PC-9 (cell line): ENCODE data around the gene CCNG1. TPM values are rescaled to one million over a fixed set of nuclear protein-coding genes. Genes with fewer than 3 reads are reported as not detected.
A peak's percentile ranks its signal among the peaks of the same experiment; 100 is the strongest.

Experiments used
- BruUV-seq: library from RNA; stranded (reverse); fragments of 400-500 nt; replicated peaks from 2 replicates; lab custom pipeline; 2021; lab: Mats Ljungman, UMichigan
- CTCF ChIA-PET: fragments of 300-600 bp; sonication (Branson Sonifier 250); formaldehyde crosslinking; loops from one replicate; lab custom pipeline; 2022; ENCODE audit warnings: antibody characterized with exemption; lab: Charles Lee
- POLR2A ChIA-PET: fragments of 300-600 bp; sonication (Branson Sonifier 250); formaldehyde crosslinking; loops from one replicate; lab custom pipeline; 2022; ENCODE audit warnings: antibody characterized with exemption; ENCODE audit not compliant: unreplicated experiment; lab: Charles Lee
- DNase-seq, 2 experiments: peaks; one replicate each; pipeline versions ENCODE4 v3.0.0 to v3.0.0-alpha.2; 2015 to 2022; ENCODE audit warnings: mixed read lengths in 1 of 2
- H2AFZ ChIP-seq: fragments of 200-600 bp; sonication (generic); 2 replicates; pipeline ENCODE4 v1.8.1; 2017; ENCODE audit warnings: antibody characterized with exemption
- H3F3A ChIP-seq: fragments of 200-600 bp; sonication (generic); 2 replicates; pipeline ENCODE4 v1.8.1; 2017; ENCODE audit warnings: antibody characterized with exemption, mild to moderate bottlenecking, low read depth; ENCODE audit not compliant: insufficient read depth
- H3K27ac ChIP-seq: fragments of 200-600 bp; sonication (generic); 2 replicates; pipeline ENCODE4 v1.6.1; 2016; ENCODE audit warnings: mixed run types
- H3K27me3 ChIP-seq: fragments of 200-600 bp; sonication (generic); 2 replicates; pipeline ENCODE4 v1.6.1; 2016; ENCODE audit warnings: low read depth, mixed run types; ENCODE audit not compliant: insufficient read depth
- H3K36me3 ChIP-seq: fragments of 200-600 bp; sonication (generic); 2 replicates; pipeline ENCODE4 v1.6.1; 2016; ENCODE audit warnings: low read depth, mixed run types
- H3K4me1 ChIP-seq: fragments of 200-600 bp; sonication (generic); replicated peaks from 2 replicates; pipeline ENCODE4 v1.6.1; 2016; ENCODE audit warnings: mixed run types; ENCODE audit not compliant: insufficient read depth
- H3K4me2 ChIP-seq: fragments of 200-600 bp; sonication (generic); 2 replicates; pipeline ENCODE4 v1.6.1; 2017; ENCODE audit warnings: mixed run types
- H3K4me3 ChIP-seq: fragments of 200-600 bp; sonication (generic); 2 replicates; pipeline ENCODE4 v1.6.1; 2016; ENCODE audit warnings: mixed run types
- H3K79me2 ChIP-seq: fragments of 200-600 bp; sonication (generic); 2 replicates; pipeline ENCODE4 v1.6.1; 2017; ENCODE audit warnings: low read depth, mixed run types
- H3K9me2 ChIP-seq: fragments of 200-600 bp; sonication (generic); 2 replicates; pipeline ENCODE4 v1.8.1; 2017; ENCODE audit warnings: mild to moderate bottlenecking; ENCODE audit not compliant: insufficient read depth
- H3K9me3 ChIP-seq: fragments of 200-600 bp; sonication (generic); 2 replicates; pipeline ENCODE4 v1.8.1; 2016; ENCODE audit warnings: low read depth; ENCODE audit not compliant: insufficient read depth
- H4K20me1 ChIP-seq: fragments of 200-600 bp; sonication (generic); 2 replicates; pipeline ENCODE4 v1.8.1; 2017; ENCODE audit not compliant: insufficient read depth
- CTCF ChIP-seq: fragments of 200-600 bp; sonication (generic); conservative IDR thresholded peaks from 2 replicates; pipeline ENCODE4 v1.6.1; 2017; ENCODE audit warnings: mixed run types, antibody characterized with exemption, mild to moderate bottlenecking, moderate library complexity
- EZH2 ChIP-seq: fragments of 200-600 bp; sonication (generic); IDR thresholded peaks from 2 replicates; pipeline ENCODE4 v1.8.0; 2017; ENCODE audit warnings: antibody characterized with exemption, low read depth
- intact Hi-C: fragments of 100-400 bp; cut with micrococcal nuclease; formaldehyde crosslinking; loops from one replicate; pipeline ENCODE4 v1.10.0; 2022; ENCODE audit not compliant: unreplicated experiment
- total RNA-seq: library from RNA; stranded (reverse); gene quantifications from 2 replicates; pipeline ENCODE4 v1.2.3, GENCODE V29; 2021

Gene CCNG1
- total RNA-seq, 1 experiment from 2014 or later: 112 TPM

- no peak for DNase-seq
- Histone ChIP-seq H2AFZ (peak overlapping the region; percentile 89), H3K4me1 (peaks cover 36% of the 10 kb centered on the region), H3K9me3 (no peaks in the 10 kb centered on the region), H3K4me2 (peak overlapping the region; percentile 85), H4K20me1 (no peaks in the 10 kb centered on the region), H3K27ac (peak overlapping the region; percentile 95), H3K27me3 (no peaks in the 10 kb centered on the region), H3K79me2 (peaks cover 67% of the 10 kb centered on the region), H3F3A (peaks cover 32% of the 10 kb centered on the region), H3K36me3 (peaks cover 11% of the 10 kb centered on the region), H3K9me2 (no peaks in the 10 kb centered on the region), H3K4me3 (peak overlapping the region; percentile 97)
- ChIA-PET POLR2A (interaction anchor here (0.6 to 2.6 kb wide), 4 partner anchors 14 to 534 kb away, joined by 3 to 38 read pairs (median 12); partner anchors contain the start of gene CCNG1), CTCF (no interaction called here)
- TF ChIP-seq EZH2: no peak
- no peak for TF ChIP-seq CTCF
- intact Hi-C loops: no loop called here
- BruUV-seq: TSS peak; percentile 83
Observed at GRCh38 chr5:163459462-163459818, 22.0 kb downstream of the CCNG1 start.

- no peaks in the 10 kb centered on the region for H3K27me3 ChIP-seq
- H3K27ac ChIP-seq: peak within 1 kb of the TSS; percentile 95
- H3K36me3 ChIP-seq: peaks cover 6% of the 10 kb centered on the region
- H4K20me1 ChIP-seq: no peaks in the 10 kb centered on the region
- ChIA-PET POLR2A (interaction anchor here (0.6 to 2.6 kb wide), 9 partner anchors 14 to 535 kb away, joined by 3 to 38 read pairs (median 6); partner anchors contain the start of genes CCNG1 and MAT2B), CTCF (interaction anchor here (0.6 to 1.2 kb wide), 4 partner anchors 9 to 1493 kb away, joined by 3 to 13 read pairs (median 6); no protein-coding TSS in a partner anchor)
- H2AFZ ChIP-seq: peak within 1 kb of the TSS; percentile 93
- TF ChIP-seq CTCF: no peak; the same call in 1 of the 2 replicates
- no peak for TF ChIP-seq EZH2
- peaks cover 32% of the 10 kb centered on the region for H3F3A ChIP-seq
- no peaks in the 10 kb centered on the region for H3K9me3 ChIP-seq
- peaks cover 36% of the 10 kb centered on the region for H3K4me1 ChIP-seq
- no TSS peak for BruUV-seq
- peak; percentile 91 to 96 for DNase-seq
- intact Hi-C loops: loop anchor here (1.0 to 2.0 kb wide), 2 partner anchors 23 to 45 kb away; partner anchors contain the start of genes CCNG1 and MAT2B
- H3K79me2 ChIP-seq: peaks cover 71% of the 10 kb centered on the region
- no peaks in the 10 kb centered on the region for H3K9me2 ChIP-seq
- peak within 1 kb of the TSS; percentile 98 for H3K4me2 ChIP-seq
- peak within 1 kb of the TSS; percentile 97 for H3K4me3 ChIP-seq
Observed at GRCh38 chr5:163459819-163460561, 22.6 kb downstream of the CCNG1 start, which contains the start of gene NUDCD2. Gene NUDCD2 (minus strand): TSS chr5:163460102. CDS start chr5:163460050, 52 bp downstream.

- BruUV-seq: TSS peak; percentile 97
- H3K4me3 ChIP-seq: peak within 1 kb of the TSS; percentile 97
- peak in 1 of 2 experiments; percentile 36 for DNase-seq
- H3K9me2 ChIP-seq: no peaks in the 10 kb centered on the region
- peaks cover 36% of the 10 kb centered on the region for H3K4me1 ChIP-seq
- H3K27ac ChIP-seq: peak within 1 kb of the TSS; percentile 95
- no peaks in the 10 kb centered on the region for H3K27me3 ChIP-seq
- POLR2A ChIA-PET: interaction anchor here (0.6 to 2.6 kb wide), 7 partner anchors 16 to 514 kb away, joined by 3 to 38 read pairs (median 6); partner anchors contain the start of genes CCNG1 and MAT2B
- CTCF ChIA-PET: interaction anchor here (0.6 to 1.2 kb wide), 4 partner anchors 8 to 1494 kb away, joined by 3 to 13 read pairs (median 6); no protein-coding TSS in a partner anchor
- H3K36me3 ChIP-seq: peaks cover 5% of the 10 kb centered on the region
- H4K20me1 ChIP-seq: no peaks in the 10 kb centered on the region
- peak within 1 kb of the TSS; percentile 93 for H2AFZ ChIP-seq
- peaks cover 71% of the 10 kb centered on the region for H3K79me2 ChIP-seq
- H3K4me2 ChIP-seq: peak within 1 kb of the TSS; percentile 98
- intact Hi-C loops: loop anchor here (1.0 to 2.0 kb wide), 2 partner anchors 24 to 45 kb away; partner anchors contain the start of genes CCNG1 and MAT2B
- H3K9me3 ChIP-seq: no peaks in the 10 kb centered on the region
- TF ChIP-seq EZH2: no peak
- no peak for TF ChIP-seq CTCF
- H3F3A ChIP-seq: peaks cover 29% of the 10 kb centered on the region
Observed at GRCh38 chr5:163460562-163461171, 23.3 kb downstream of the CCNG1 start, which contains the start of gene HMMR. Gene HMMR (plus strand): TSS chr5:163460632. CDS start chr5:163460693, 61 bp downstream.
